Measurements from ENCODE around the gene ADAM10.

The ADAM10 gene

DNA sequence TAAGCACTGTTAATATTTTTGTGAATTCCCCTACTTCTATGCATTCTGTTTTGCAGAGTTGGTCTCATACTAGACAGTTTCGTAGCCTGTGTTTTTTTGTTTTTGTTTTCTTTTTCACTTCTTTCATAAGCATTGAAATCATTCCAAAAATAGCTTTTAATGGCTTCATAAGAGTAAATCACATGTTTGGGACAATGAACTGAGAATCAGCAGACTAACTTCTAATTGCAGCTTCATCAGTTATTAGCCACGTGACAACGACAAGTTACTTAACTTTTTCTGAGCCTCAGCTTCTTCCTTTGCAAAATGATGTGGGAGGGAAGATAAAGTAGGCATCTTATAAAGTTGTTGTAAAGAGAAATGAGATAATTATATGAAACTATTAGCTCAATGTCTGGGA is 193.0 kb downstream of the ADAM10 start:
- TF ChIP-seq, protein P1, sequence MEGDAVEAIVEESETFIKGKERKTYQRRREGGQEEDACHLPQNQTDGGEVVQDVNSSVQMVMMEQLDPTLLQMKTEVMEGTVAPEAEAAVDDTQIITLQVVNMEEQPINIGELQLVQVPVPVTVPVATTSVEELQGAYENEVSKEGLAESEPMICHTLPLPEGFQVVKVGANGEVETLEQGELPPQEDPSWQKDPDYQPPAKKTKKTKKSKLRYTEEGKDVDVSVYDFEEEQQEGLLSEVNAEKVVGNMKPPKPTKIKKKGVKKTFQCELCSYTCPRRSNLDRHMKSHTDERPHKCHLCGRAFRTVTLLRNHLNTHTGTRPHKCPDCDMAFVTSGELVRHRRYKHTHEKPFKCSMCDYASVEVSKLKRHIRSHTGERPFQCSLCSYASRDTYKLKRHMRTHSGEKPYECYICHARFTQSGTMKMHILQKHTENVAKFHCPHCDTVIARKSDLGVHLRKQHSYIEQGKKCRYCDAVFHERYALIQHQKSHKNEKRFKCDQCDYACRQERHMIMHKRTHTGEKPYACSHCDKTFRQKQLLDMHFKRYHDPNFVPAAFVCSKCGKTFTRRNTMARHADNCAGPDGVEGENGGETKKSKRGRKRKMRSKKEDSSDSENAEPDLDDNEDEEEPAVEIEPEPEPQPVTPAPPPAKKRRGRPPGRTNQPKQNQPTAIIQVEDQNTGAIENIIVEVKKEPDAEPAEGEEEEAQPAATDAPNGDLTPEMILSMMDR (IDR thresholded peaks at IDR 0.05) = no peak

DNA sequence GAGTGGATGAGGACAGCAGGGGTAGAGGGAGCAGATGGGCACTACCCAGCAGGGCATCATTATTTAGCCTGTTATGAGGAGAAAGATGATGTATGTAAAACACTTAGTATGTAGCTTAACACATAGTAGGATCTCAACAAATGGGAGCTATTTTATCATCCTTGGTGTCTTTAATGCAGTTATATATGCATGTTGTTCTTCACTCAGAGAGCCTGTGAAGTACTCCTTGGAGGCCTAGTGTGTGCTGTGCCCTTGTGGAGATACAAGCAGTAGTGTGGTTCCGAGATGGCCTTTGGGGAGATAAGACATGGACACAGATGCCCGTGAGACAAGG is 193.5 kb downstream of the ADAM10 start:
- TF ChIP-seq, protein P1 (IDR thresholded peaks at IDR 0.05) = no peak

DNA sequence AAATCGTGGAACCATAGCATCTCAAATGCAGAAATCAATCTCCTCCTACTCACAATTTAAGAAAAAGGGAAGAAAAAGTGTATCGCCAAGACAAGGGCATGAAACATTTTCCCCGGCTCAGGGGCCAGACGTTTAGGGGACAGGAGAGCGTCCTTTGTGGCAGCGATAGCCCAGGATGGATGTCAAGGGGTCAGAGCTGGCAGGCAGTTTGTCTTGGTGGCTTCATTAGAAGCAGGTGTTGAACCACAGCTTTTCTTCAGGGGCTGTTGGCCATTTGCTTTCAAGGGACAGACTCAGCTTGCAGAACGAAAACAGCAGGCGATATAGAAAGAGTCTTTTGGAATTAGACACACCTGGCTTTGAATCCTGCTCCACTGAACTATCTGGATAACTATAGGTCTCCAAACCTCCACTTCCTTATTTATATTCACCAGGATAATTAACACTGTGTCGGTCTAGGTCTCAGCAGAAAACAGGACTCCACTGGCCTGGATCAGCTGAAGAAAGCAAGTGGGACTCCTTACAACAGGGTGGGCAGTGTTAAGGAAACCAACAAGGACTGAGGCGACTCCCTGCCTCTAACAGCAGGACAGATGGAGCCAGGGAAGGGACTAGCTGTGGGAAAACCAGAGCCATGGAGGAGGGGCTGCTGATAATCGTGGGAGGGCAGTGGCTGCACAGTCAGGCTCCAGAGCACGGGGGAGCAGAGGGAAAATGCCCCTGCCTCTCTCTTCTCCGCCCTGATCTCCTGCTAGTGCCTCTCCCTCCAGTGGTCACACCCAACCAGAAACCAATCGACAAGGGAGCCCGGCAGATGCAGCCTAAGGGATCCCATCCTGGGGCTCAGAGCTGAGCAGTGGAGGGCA is 194.1 kb downstream of the ADAM10 start:
- TF ChIP-seq, protein P1 (IDR thresholded peaks at IDR 0.05) = no peak

DNA sequence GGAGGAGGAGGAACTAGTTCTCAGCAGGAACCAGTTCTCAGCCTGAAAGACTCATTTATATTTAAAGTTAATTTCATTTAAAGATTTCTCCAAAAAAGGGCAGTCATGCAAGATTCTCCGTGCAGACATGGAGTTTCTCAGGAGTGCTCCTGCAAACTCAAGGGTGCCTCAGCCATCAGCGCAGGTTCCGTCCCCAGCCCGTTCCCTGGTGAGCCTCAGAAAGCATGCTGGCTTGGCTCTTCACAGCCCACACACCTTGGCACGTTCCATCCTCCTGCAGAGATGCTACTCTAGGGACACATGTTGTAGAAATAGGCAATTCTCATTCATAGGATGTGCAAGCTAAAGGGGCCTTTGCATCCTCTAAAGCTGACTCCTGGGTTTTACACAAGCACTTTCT is 194.7 kb downstream of the ADAM10 start:
- TF ChIP-seq, protein P1 (IDR thresholded peaks at IDR 0.05) = no peak

DNA sequence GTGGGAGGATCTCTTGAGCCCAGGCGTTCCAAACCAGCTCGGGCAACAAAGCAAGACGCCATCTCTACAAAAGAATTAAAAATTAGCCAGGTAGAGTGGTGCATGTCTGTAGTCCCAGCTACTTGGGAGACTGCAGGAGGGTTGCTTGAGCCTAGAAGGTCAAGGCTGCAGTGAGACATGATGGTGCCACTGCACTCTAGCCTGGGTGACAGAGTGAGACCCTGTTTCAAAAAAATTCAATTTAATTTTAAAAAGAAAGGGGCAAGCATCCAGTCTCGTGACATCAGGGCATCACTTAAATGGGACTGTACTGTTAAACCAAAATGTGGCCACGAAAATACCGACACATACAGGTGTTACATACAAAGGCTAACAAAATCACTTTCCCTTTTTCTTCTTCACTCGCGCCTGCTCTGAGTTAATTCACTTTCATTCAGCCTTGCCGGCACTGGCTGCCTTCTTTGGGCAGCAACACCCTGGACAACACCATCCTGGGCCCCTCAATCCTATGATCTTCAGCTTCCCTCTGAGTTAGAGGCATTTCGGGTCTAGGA is 196.1 kb downstream of the ADAM10 start:
- TF ChIP-seq, protein P1 (IDR thresholded peaks at IDR 0.05) = no peak

DNA sequence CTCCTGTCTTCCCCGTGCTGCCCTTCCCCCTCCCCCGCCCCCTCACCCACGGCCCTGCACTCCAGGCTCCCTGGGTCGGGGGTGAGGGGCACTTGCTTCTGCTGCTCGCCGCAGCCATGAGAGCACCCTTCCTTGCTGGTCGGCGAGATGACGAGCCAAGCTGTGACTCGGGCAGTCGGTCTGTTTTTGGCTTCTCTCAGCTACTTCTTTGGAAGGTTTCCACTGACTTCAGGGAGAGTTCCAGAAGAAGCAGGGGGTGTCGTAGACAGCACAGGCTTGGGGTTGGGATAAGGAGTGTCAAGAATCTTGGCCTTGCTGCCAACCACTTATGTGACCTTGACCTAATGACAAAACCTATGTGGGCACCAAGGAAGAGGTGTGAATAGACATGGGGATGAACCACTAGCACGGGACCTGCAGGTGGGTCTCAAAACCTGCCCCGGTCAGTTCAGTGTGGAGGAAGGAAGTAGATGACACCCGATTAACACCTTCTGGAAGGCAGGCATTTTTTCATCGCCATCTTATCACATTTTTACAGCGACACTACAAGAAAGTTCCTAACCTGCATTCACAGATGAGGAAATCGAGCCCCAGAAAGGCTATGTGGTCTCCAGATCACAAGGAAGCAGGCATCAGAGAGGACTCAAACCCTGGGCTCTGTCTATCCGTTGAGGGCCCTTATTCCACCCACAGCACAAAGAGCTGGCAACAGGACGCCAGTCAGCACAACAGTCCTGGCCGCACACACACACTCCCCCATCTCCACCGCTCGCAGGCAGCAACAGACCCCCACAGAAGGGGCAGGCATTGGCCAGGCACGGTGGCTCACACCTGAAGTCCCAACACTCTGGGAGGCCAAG is 196.8 kb downstream of the ADAM10 start:
- TF ChIP-seq, protein P1 (IDR thresholded peaks at IDR 0.05) = no peak

DNA sequence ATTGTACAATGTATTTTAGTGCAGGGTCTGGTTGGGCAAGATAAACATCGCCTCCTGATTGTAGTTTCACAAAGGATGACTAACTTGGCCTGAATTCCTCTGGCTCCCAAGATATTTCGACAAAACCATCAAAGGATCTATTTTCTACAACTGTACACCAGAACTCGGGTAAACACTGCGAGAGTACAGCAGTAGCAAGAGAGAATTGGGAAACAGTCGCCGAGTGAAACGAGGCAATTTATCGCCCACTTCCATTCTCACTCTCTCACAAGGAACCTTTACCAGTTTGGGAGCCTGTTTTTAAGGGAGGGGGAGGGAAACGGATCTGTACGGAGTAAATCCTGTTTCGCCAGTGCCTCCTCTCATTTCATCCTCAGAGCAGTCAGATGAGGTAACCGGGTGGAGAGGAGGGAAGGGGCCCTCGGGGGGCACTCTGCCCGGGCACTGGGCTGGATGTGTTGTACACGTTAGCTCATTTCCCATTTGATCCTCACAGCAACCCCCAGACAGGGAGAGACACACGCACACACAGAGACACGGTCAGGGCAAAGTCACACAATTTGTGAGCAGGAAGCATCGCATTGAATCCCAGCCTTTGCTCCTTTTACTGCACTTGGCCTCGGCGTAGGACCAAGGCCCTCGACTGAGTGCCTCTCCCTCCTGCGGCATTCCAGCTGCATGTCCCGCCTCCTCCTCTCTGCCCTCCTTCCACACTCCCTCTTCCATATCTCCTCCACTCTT is 197.6 kb downstream of the ADAM10 start:
- TF ChIP-seq, protein P1 (IDR thresholded peaks at IDR 0.05) = no peak
